ENCODE results near the gene THYN1.

GRCh38 chr11:134271978-134272377 lies 18.8 kb upstream of the THYN1 start:
- TF ChIP-seq RARB (CRISPR knock-in tag; IDR thresholded peaks at IDR 0.05) (no peak), OSR1 (CRISPR knock-in tag; IDR thresholded peaks at IDR 0.05) (no peak), PPARA (CRISPR knock-in tag; IDR thresholded peaks at IDR 0.05; ENCODE audit: borderline replicate concordance) (no peak), ZFP3 (CRISPR knock-in tag; IDR thresholded peaks at IDR 0.05) (no peak), CSRNP3 (CRISPR knock-in tag; IDR thresholded peaks at IDR 0.05) (no peak), CSDC2 (CRISPR knock-in tag; IDR thresholded peaks at IDR 0.05) (no peak), ARNTL (CRISPR knock-in tag; IDR thresholded peaks at IDR 0.05; ENCODE audit: borderline replicate concordance, low read depth) (no peak), BACH2 (CRISPR knock-in tag; IDR thresholded peaks at IDR 0.05; ENCODE audit: borderline replicate concordance) (no peak)
- TF ChIP-seq, protein P1, sequence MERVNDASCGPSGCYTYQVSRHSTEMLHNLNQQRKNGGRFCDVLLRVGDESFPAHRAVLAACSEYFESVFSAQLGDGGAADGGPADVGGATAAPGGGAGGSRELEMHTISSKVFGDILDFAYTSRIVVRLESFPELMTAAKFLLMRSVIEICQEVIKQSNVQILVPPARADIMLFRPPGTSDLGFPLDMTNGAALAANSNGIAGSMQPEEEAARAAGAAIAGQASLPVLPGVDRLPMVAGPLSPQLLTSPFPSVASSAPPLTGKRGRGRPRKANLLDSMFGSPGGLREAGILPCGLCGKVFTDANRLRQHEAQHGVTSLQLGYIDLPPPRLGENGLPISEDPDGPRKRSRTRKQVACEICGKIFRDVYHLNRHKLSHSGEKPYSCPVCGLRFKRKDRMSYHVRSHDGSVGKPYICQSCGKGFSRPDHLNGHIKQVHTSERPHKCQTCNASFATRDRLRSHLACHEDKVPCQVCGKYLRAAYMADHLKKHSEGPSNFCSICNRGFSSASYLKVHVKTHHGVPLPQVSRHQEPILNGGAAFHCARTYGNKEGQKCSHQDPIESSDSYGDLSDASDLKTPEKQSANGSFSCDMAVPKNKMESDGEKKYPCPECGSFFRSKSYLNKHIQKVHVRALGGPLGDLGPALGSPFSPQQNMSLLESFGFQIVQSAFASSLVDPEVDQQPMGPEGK (CRISPR knock-in tag; IDR thresholded peaks at IDR 0.05; ENCODE audit: borderline replicate concordance) = no peak
- TF ChIP-seq, protein P2, sequence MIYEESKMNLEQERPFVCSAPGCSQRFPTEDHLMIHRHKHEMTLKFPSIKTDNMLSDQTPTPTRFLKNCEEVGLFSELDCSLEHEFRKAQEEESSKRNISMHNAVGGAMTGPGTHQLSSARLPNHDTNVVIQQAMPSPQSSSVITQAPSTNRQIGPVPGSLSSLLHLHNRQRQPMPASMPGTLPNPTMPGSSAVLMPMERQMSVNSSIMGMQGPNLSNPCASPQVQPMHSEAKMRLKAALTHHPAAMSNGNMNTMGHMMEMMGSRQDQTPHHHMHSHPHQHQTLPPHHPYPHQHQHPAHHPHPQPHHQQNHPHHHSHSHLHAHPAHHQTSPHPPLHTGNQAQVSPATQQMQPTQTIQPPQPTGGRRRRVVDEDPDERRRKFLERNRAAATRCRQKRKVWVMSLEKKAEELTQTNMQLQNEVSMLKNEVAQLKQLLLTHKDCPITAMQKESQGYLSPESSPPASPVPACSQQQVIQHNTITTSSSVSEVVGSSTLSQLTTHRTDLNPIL (CRISPR knock-in tag; IDR thresholded peaks at IDR 0.05; ENCODE audit: low read depth) = no peak

Data from SK-N-SH treated with all-trans-retinoic acid at 6 μM for 48 hours (cell line).